Thoracic aorta (tissue), 2 donors: Measurements from ENCODE around the gene ZNF266. TPM values are rescaled to one million over a fixed set of nuclear protein-coding genes. Genes with fewer than 3 reads are reported as not detected.

Source experiments
- ATAC-seq: fragments of 150-250 bp; one replicate; pipeline ENCODE4 v1.8.0; 2017; ENCODE audit warnings: low read depth; ENCODE audit not compliant: insufficient number of reproducible peaks, low FRiP score
- DNase-seq: peaks from one replicate; pipeline ENCODE4 v3.0.0-alpha.2; 2020; ENCODE audit warnings: low spot score
- H3K27ac ChIP-seq, 2 donors: fragments of 200-600 bp; sonication (generic); 1 replicate in 1 of 2; 2 replicates in 1 of 2; pipeline ENCODE4 v1.5.1; 2016; ENCODE audit warnings: mild to moderate bottlenecking in 2 of 2, moderate library complexity in 2 of 2
- H3K27me3 ChIP-seq: fragments of 200-600 bp; sonication (generic); replicated peaks from 2 replicates; pipeline ENCODE4 v1.6.0; 2016; ENCODE audit warnings: mild to moderate bottlenecking; ENCODE audit not compliant: insufficient read depth
- H3K36me3 ChIP-seq: fragments of 200-600 bp; sonication (generic); one replicate; pipeline ENCODE4 v1.5.1; 2016
- H3K4me1 ChIP-seq, 2 donors: fragments of 200-600 bp; sonication (generic); 1 replicate in 1 of 2; 2 replicates in 1 of 2; pipeline versions ENCODE4 v1.5.1 to v1.6.0; 2016; ENCODE audit warnings: low read depth in 2 of 2, mild to moderate bottlenecking in 1 of 2; ENCODE audit not compliant: control insufficient read depth in 1 of 2
- H3K4me3 ChIP-seq: fragments of 200-600 bp; sonication (generic); 2 replicates; pipeline ENCODE4 v1.5.1; 2016; ENCODE audit warnings: mild to moderate bottlenecking
- H3K9me3 ChIP-seq: fragments of 200-600 bp; sonication (generic); 2 replicates; pipeline ENCODE4 v1.5.1; 2016
- CTCF ChIP-seq: fragments of 200-600 bp; sonication (generic); IDR thresholded peaks from one replicate; pipeline ENCODE4 v1.5.1; 2019; ENCODE audit warnings: antibody characterized with exemption
- total RNA-seq, 2 donors: library from RNA; depleted of rRNA; stranded (reverse); fragments of >200 nt; gene quantifications; one replicate each; pipeline versions ENCODE4 v1.1.0 to v1.2.3, GENCODE V29; 2016

Gene ZNF266
- total RNA-seq: 10 to 100 TPM; 28.2 to 30.1 TPM

GRCh38 chr19:9435279-9436268 lies at the start of gene ZNF266:
Gene ZNF266, minus strand, starts transcription at chr19:9435573. Its CDS starts 15,484 bp downstream, at chr19:9420089.
- DNase-seq (peak; percentile 53), ATAC-seq (peak; percentile 69)
- no peaks in the 10 kb centered on the region for H3K27me3 ChIP-seq
- H3K27ac ChIP-seq: peak within 1 kb of the TSS; percentile 77 to 86
- H3K36me3 ChIP-seq: no peaks in the 10 kb centered on the region
- peak within 1 kb of the TSS; percentile 79 for H3K4me3 ChIP-seq
- peaks cover 9 to 20% of the 10 kb centered on the region in 2 donors for H3K4me1 ChIP-seq
- peak; percentile 90 for TF ChIP-seq CTCF
- H3K9me3 ChIP-seq: no peaks in the 10 kb centered on the region

GRCh38 chr19:9485140-9485539 lies 49.8 kb upstream of the ZNF266 start:
- peaks cover 40% of the 10 kb centered on the region for H3K9me3 ChIP-seq
- no peak for ATAC-seq
- TF ChIP-seq CTCF: no peak

GRCh38 chr19:9474975-9475374 lies 39.6 kb upstream of the ZNF266 start:
- Histone ChIP-seq H3K9me3 (peaks cover 9% of the 10 kb centered on the region), H3K27me3 (no peaks in the 10 kb centered on the region), H3K36me3 (no peaks in the 10 kb centered on the region), H3K4me3 (no peak overlapping the region), H3K4me1 (no peaks in the 10 kb centered on the region), H3K27ac (no peak overlapping the region)
- ATAC-seq: no peak
- no peak for DNase-seq
- no peak for TF ChIP-seq CTCF

More at GRCh38 chr19:9485140-9485539, 49.8 kb upstream of the ZNF266 start:
- no peak for DNase-seq
- H3K27me3 ChIP-seq: no peaks in the 10 kb centered on the region
- no peak overlapping the region for H3K27ac ChIP-seq
- H3K4me3 ChIP-seq: no peak overlapping the region
- H3K36me3 ChIP-seq: no peaks in the 10 kb centered on the region
- H3K4me1 ChIP-seq: no peaks in the 10 kb centered on the region

GRCh38 chr19:9467161-9467560 lies 31.8 kb upstream of the ZNF266 start:
- no peaks in the 10 kb centered on the region for H3K4me1 ChIP-seq
- H3K27ac ChIP-seq: no peak overlapping the region
- H3K36me3 ChIP-seq: no peaks in the 10 kb centered on the region
- no peaks in the 10 kb centered on the region for H3K27me3 ChIP-seq
- ATAC-seq (no peak), DNase-seq (no peak)
- H3K9me3 ChIP-seq: peaks cover 33% of the 10 kb centered on the region
- H3K4me3 ChIP-seq: no peak overlapping the region
- no peak for TF ChIP-seq CTCF

- no peak overlapping the region for H3K27ac ChIP-seq
- no peak overlapping the region for H3K4me3 ChIP-seq
- ATAC-seq (no peak), DNase-seq (no peak)
- H3K4me1 ChIP-seq: no peaks in the 10 kb centered on the region
- H3K36me3 ChIP-seq: no peaks in the 10 kb centered on the region
- no peak for TF ChIP-seq CTCF
- H3K27me3 ChIP-seq: no peaks in the 10 kb centered on the region
- H3K9me3 ChIP-seq: peaks cover 33% of the 10 kb centered on the region
Measured at GRCh38 chr19:9461938-9462337, 26.6 kb upstream of the ZNF266 start.
